Measurements from ENCODE around the gene SNCAIP. TPM values are rescaled to one million over a fixed set of nuclear protein-coding genes. Genes with fewer than 3 reads are reported as not detected.

Gene SNCAIP
- polyA plus RNA-seq (2013, experiment 1 of 2; ENCODE audit: insufficient read length), result 0.61 TPM
- polyA plus RNA-seq (2013, experiment 2 of 2; ENCODE audit: insufficient read length), result 0.69 TPM

DNA sequence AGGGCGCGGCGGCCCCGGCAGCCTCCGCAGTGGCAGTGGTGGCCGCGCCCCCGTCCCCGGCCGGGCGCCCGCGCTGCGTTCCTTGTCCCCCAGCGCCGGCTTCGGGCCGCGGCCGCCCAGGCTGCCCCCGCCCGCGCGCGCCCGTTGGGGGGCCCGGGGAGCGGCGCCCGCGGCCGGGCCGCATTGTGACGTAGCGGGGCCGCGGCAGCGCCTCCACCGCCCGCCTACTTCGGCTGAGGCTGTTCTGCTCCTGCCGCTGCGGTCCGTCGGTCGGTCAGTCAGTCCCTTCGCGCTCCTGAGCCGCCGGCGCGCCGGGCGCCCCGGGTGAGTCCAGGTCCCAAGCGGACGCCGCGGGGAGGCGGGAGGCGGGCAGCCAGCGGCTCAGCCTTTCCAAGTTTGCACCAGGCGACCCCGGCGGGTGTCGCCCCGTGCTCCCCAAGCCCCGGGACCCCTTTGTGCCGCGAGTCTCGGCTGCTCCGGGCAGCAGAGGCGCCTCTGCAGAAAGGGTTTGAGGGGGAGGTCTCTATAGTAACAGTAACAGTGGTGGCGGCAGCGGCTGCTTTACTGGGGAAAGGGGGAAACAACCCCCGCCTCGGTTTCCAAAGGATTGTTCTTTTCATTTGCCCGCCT, at the start of gene SNCAIP:
Gene SNCAIP (plus strand): TSS at position 277 of the 630 bp plus-strand sequence. CDS start 78,898 bp downstream, outside the sequence.
- DNase-seq, result peak; percentile 53

DNA sequence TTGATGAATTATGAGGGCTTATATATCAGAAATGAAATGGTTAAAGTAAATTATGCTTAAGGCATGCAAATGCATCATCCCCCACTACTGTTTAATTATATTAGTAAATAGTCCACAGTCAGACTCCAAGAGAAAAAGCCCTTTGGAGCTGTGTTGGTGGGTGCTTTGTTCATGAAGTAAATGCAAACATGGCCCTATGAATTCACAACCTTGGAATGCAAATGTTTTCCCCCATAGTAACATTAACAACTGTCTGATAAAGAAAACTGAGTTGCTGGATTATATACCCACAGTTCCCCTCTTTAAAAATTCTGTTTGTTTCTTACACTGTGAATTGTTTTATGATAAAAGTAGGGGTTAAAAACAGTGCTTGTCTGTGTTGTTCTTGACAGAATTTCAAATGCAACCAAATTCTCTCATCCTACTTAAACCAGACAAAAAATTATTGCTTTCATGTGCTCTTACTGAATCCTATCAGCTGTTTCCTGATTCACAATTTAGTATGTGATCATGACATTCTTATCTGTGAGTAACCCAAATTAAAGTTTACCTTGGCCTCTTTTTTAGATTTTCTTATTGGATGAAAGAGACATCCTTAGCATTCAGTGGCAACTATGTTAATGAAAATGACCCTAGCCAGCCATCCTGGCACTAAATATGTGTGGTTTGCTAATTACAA, 48.5 kb upstream of the SNCAIP start:
- peak; percentile 44 for DNase-seq

DNA sequence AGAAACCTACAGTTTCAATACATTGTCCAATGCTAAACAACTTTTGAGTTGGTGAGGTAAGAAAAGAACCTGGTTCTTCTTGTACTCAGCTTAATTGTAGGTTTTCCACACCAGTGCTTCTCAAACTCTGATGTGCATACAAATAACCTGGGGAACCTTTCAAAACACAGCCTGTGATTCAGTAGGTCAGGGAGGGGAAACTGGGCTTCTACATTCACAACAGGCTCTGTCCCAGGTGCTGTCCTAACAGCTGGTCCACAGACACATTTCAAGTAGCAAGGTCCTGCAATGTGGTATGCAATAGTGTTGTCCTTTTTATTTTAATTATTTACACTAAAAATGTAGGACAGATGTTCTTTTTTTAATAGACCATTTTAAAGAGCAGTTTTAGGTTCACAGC, 47.4 kb upstream of the SNCAIP start:
- no peak for DNase-seq

- DNase-seq, result no peak
Observed at GRCh38 chr5:122267185-122267584, 44.9 kb upstream of the SNCAIP start.

- DNase-seq, result no peak
Observed at GRCh38 chr5:122273696-122274095, 38.3 kb upstream of the SNCAIP start.

DNA sequence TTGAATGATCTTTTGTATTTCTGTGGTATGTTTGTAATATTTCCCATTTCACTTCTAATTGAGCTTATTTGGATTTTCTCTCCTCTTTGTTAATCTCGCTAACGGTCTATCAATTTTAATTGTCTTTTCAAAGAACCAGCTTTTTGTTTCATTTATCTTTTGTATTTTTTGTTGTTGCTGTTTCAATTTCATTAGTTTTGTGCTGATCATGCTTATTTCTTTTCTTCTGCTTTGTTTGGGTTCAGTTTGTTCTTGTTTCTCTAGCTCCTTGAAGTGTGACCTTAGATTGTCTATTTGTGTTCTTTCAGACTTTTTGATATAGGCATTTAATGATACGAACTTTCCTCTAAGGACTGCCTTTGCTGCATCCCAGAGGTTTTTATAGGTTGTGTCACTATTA, 28.4 kb upstream of the SNCAIP start:
- DNase-seq, result no peak

- no peak for DNase-seq
Observed at GRCh38 chr5:122286541-122286940, 25.5 kb upstream of the SNCAIP start.

DNA sequence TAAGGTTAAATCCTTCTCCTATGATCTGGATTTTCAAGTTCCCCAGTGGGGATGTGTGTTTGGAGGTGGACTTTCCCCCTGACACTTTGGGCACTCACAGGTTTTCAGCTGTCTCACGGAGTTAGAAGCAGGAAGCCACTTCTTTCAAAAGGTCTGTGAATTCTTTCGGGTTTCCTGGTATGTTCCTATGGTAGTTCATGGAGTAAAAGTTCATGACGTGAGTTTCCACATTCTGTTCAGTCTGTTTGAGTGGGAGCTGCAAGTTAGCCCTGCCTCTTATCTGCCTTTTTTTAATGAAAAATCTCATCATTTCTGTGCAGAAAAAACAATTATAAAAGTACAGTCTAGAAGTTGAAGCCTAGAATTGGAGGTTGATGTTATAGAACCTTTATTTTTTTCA, 24.9 kb upstream of the SNCAIP start:
- no peak for DNase-seq

DNA sequence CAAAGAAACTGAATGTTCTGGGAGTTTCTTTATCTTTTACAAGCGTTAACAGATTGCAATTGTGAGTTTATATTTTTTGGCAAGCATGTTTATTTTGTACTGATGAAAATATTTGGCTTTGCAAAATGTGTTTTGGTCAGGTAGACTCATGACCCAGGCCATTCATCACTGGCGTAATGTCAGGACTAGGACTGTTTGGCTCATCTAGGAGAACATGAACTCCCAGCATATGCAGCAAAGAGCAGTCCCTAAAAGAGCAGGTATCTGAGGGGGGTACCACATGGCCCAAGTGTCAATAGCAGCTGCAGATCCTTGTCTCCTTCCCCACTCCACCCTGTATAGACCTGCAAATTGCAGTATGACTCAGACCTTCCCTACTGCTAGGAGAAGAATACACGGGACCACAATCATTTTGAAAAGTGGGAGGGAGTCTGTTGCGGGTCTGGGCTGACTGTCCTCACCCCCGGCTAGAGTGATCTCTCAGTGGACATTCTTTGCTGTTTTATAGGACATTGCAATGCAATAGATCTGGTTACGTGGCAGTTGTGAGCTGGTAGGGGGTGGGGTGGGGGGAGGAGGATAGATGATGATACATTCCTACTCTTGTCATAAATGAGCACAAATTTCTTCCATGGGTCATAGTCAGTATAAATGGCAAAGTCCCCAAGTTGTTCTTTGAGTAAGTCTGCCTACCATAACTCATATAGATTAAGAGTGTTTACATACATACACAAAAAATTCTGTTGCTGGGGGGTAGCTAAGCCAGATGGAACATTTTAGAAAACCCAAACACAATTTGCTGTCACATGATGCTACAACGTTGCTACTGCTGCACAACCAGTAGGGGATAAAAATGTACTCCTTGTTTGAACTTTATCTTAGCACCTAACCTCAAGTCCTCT, 20.8 kb upstream of the SNCAIP start:
- peak; percentile 21 for DNase-seq

- peak; percentile 5 for DNase-seq
Observed at GRCh38 chr5:122292332-122292731, 19.7 kb upstream of the SNCAIP start.

DNA sequence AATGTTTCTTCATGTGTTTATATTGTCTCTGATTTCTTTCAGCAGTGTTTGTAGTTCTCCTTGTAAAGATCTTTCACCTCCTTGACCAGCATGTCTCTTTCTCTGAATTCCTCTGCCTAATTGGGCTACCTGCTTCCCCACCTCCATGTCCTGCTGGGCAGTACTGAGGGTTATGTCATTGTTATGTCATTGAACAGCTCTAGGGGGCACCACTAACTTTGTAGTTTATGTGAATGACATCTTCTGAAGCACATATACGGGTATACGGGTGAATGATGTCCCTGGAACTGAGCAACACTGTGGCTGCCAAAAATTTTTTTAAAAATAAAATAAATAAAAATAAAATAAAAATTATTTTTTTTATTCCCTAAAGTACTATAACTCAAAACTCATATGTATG, 16.9 kb upstream of the SNCAIP start:
- DNase-seq, result no peak

GRCh38 chr5:122296871-122297270, 15.2 kb upstream of the SNCAIP start:
- DNase-seq, result no peak

GRCh38 chr5:122297587-122298298, 14.3 kb upstream of the SNCAIP start:
- DNase-seq, result no peak

- DNase-seq, result no peak
Observed at GRCh38 chr5:122300374-122300773, 11.7 kb upstream of the SNCAIP start.

- DNase-seq, result no peak
Observed at GRCh38 chr5:122301016-122301415, 11.0 kb upstream of the SNCAIP start.

DNA sequence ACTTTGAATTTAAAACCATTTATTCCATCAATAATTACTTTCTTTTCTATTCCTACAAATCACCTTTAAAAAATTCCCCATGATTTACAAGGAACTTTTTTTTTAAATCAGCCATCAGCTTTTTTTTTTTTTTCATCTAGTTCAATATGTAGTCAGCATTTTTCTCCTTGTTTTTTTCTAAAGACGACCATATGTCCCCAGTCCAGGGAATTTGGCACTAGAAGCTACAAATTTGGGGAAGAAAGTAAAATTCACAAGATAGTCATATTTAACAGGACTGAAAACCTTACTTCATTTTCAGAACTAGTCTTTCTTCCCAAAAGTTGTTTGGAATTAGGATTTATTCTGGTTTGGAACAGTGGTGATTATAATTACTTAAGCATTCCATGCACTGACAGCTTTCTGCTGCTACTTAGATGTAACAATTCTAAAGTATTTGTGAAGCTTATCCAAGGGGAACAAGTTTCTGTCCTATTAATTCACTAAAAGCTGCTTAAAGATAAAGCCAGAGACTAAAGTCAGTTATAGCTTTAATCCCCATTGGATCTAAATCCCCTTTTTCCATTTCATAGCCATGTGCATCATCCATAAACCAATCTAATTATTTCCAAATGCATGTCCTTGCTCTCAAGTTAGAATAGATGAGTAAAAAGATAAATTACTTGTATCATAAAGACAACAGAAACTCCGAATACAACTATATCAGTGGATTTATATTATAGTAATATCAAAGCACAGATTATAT, 7.4 kb upstream of the SNCAIP start:
- no peak for DNase-seq

DNA sequence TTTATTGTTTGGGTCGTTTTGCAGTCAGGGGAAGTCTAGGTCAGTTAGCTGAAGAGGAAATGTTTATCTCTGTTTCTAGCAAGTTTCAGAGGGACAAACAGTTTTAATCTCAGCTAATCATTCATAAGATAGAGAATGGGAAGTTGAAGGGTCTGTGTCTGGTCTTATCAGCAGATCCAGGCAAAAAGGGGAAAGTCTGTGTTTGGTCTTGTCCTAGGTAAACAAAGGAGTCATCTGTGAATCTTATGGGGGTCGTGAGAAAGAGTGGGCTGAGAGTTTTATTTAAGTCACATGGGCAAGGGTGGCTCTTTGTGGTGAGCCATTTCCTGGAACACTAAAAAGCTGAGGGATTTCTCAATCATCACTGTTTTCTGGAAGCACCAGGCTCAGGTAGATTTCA, 5.6 kb upstream of the SNCAIP start:
- no peak for DNase-seq

DNA sequence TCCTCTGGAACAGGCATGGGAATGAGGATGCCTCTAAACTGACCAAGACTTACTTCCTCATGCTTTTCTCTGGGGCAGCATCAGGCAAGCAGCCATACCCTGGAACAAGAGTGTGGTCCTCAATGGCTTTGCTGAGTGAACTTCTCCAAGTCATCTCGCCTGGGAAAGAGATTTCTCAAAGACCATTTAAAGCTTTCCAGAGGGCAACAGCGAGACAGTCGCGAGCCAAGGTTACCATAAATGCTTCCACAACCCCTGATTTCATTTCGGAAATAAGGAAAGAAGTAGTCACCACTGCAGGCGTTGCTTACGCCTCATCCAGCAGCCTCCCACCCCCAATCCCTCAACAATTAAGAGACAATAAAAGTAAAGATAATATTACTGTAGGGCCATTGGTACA, 1.1 kb upstream of the SNCAIP start:
- no peak for DNase-seq

DNA sequence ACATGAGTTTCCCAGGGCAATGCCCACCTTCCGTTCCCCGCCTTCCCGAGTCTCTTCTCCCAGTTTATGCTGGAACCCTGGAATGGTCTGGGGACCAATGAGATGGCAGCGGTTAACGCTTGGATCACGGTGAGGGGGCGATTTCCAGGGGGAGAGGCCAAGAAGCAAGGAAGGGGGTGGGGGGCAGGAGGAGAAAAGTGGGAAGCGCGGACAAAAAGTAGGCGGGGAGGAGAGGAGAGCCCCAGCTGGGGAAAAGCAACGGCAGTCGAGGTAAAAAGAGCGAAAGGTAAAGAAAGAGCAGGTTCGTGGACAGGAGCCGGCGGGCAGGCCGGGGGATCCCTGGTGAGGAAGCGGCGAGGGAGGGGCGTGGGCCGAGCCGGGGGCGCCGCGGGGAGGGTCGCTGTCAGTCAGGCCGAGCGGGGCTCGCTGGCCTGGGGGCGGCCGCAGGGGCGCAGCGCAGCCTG, 508 bp upstream of the SNCAIP start:
- DNase-seq, result no peak

DNA sequence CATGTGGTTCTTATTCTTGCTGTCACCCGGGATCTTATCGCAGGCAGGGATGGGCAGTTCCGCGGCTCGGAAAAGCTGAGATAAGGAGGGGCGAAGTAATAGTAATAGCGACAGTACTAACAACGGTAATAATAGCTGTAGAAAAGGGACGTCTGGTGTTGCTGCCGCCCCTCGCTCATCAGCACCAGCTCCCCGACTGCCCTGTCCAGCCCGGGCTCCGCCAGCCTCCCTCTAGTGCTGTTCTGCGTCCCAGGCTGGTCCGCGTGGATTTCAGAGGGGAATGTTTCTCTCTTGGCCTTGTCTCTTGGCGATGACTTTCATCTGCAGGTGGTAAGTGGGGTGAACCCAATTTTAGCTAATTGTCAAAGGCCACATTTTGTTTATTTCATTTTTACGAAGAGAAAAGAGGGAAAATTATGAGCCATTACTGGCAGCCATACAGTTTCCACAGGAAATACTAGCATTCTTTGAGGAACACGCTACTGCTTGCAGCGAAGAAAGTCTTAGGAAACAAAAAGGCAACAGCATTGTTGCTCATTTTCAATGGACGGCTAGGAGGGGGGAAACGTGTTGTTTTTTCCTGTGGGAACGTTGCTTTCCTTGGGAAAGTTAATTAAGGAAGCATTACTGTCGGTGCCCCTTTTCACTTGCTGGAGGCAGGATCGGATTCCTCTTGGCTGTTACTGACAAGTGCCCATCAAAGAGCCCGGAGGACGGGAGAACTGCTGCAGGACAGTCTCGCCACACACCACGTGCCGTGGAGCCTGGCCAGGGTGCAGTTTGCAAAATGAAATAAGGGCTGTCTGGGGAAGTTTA, 762 bp downstream of the SNCAIP start:
- DNase-seq, result peak; percentile 36

GRCh38 chr5:122314036-122314435, 2.0 kb downstream of the SNCAIP start:
- DNase-seq, result no peak

All from fibroblast of skin of back (primary cell).